ENCODE measurements around the gene RIPPLY2. TPM values are rescaled to one million over a fixed set of nuclear protein-coding genes. Genes with fewer than 3 reads are reported as not detected.
"Not testable (repeated sequence)": the region's sequence is repeated elsewhere in the genome, so short reads cannot be mapped to it uniquely, and the experiment has no call there.

The RIPPLY2 gene
- total RNA-seq, 1 experiment from 2014 or later, result not detected

- in situ Hi-C loops (cut with HindIII; ENCODE audit: low pct_unique_long_range_greater_than_20kb, low sequenced_read_pairs), result no loop called here
- DNase-seq (ENCODE audit: low read depth), result no peak
Observed at GRCh38 chr6:83885984-83886383, 32.8 kb downstream of the RIPPLY2 start.

- DNase-seq (ENCODE audit: low read depth), result no peak
- in situ Hi-C loops (cut with HindIII; ENCODE audit: low pct_unique_long_range_greater_than_20kb, low sequenced_read_pairs), result no loop called here
Observed at GRCh38 chr6:83889621-83890020, 36.5 kb downstream of the RIPPLY2 start.

- in situ Hi-C loops (cut with HindIII; ENCODE audit: low pct_unique_long_range_greater_than_20kb, low sequenced_read_pairs), result no loop called here
- no peak for DNase-seq (ENCODE audit: low read depth)
Observed at GRCh38 chr6:83890520-83890919, 37.4 kb downstream of the RIPPLY2 start.

- in situ Hi-C loops (cut with HindIII; ENCODE audit: low pct_unique_long_range_greater_than_20kb, low sequenced_read_pairs), result no loop called here
- DNase-seq (ENCODE audit: low read depth), result no peak
Observed at GRCh38 chr6:83891586-83891985, 38.4 kb downstream of the RIPPLY2 start.

- in situ Hi-C loops (cut with HindIII; ENCODE audit: low pct_unique_long_range_greater_than_20kb, low sequenced_read_pairs), result no loop called here
Observed at GRCh38 chr6:83893024-83893423, 39.9 kb downstream of the RIPPLY2 start.

GRCh38 chr6:83897094-83897493 is 43.9 kb downstream of the RIPPLY2 start:
- in situ Hi-C loops (cut with HindIII; ENCODE audit: low pct_unique_long_range_greater_than_20kb, low sequenced_read_pairs); DNase-seq (ENCODE audit: low read depth): not testable (repeated sequence)

More at GRCh38 chr6:83893024-83893423, 39.9 kb downstream of the RIPPLY2 start:
- DNase-seq (ENCODE audit: low read depth), result no peak

- in situ Hi-C loops (cut with HindIII; ENCODE audit: low pct_unique_long_range_greater_than_20kb, low sequenced_read_pairs), result no loop called here
- DNase-seq (ENCODE audit: low read depth), result no peak
Observed at GRCh38 chr6:83901624-83902023, 48.5 kb downstream of the RIPPLY2 start.

GRCh38 chr6:83904395-83904794 is 51.2 kb downstream of the RIPPLY2 start:
- in situ Hi-C loops (cut with HindIII; ENCODE audit: low pct_unique_long_range_greater_than_20kb, low sequenced_read_pairs), result no loop called here
- DNase-seq (ENCODE audit: low read depth), result no peak

- DNase-seq (ENCODE audit: low read depth), result no peak
- in situ Hi-C loops (cut with HindIII; ENCODE audit: low pct_unique_long_range_greater_than_20kb, low sequenced_read_pairs), result no loop called here
Observed at GRCh38 chr6:83905648-83906047, 52.5 kb downstream of the RIPPLY2 start.

Other genes starting within 250 kb of the RIPPLY2 start
- not detected in 2 replicates for gene SNAP91, start 144.3 kb upstream of the RIPPLY2 start, total RNA-seq (2014; rRNA removed; shearing (Covaris generic); ENCODE audit: low replicate concordance)
- gene CYB5R4, start 6.3 kb downstream of the RIPPLY2 start, total RNA-seq (2014; rRNA removed; shearing (Covaris generic); ENCODE audit: low replicate concordance), result 22.6 and 24.8 TPM in 2 replicates
- gene MRAP2, start 180.4 kb downstream of the RIPPLY2 start, total RNA-seq (2014; rRNA removed; shearing (Covaris generic); ENCODE audit: low replicate concordance), result 0.09 and 0.10 TPM in 2 replicates